ENCODE results near the gene OSBPL2. TPM values are rescaled to one million over a fixed set of nuclear protein-coding genes. Genes with fewer than 3 reads are reported as not detected.

Gene OSBPL2
- total RNA-seq, 1 donor from 2014 or later = 56.7 TPM

GRCh38 chr20:62327726-62328495, 89.6 kb downstream of the OSBPL2 start:
- H3K9me3 Mint-ChIP-seq (ENCODE audit: low read depth) = no peaks in the 10 kb centered on the region
- H3K27ac Mint-ChIP-seq = no peak overlapping the region
- peaks cover 22% of the 10 kb centered on the region for H3K36me3 Mint-ChIP-seq (ENCODE audit: insufficient read depth)
- no peaks in the 10 kb centered on the region for H3K27me3 Mint-ChIP-seq
- DNase-seq (ENCODE audit: low spot score, unreplicated experiment) = no peak
- TF ChIP-seq CTCF (IDR thresholded peaks at IDR 0.05; ENCODE audit: unreplicated experiment) = no peak
- H3K4me1 Mint-ChIP-seq (ENCODE audit: low read depth) = no peaks in the 10 kb centered on the region
- H3K4me3 Mint-ChIP-seq (ENCODE audit: low read depth) = no peak overlapping the region

GRCh38 chr20:62328684-62329388, 90.5 kb downstream of the OSBPL2 start:
- no peak for DNase-seq (ENCODE audit: low spot score, unreplicated experiment)
- peaks cover 22% of the 10 kb centered on the region for H3K36me3 Mint-ChIP-seq (ENCODE audit: insufficient read depth)
- H3K27me3 Mint-ChIP-seq = no peaks in the 10 kb centered on the region
- no peaks in the 10 kb centered on the region for H3K4me1 Mint-ChIP-seq (ENCODE audit: low read depth)
- no peak overlapping the region for H3K4me3 Mint-ChIP-seq (ENCODE audit: low read depth)
- no peaks in the 10 kb centered on the region for H3K9me3 Mint-ChIP-seq (ENCODE audit: low read depth)
- no peak overlapping the region for H3K27ac Mint-ChIP-seq
- no peak for TF ChIP-seq CTCF (IDR thresholded peaks at IDR 0.05; ENCODE audit: unreplicated experiment)

DNA sequence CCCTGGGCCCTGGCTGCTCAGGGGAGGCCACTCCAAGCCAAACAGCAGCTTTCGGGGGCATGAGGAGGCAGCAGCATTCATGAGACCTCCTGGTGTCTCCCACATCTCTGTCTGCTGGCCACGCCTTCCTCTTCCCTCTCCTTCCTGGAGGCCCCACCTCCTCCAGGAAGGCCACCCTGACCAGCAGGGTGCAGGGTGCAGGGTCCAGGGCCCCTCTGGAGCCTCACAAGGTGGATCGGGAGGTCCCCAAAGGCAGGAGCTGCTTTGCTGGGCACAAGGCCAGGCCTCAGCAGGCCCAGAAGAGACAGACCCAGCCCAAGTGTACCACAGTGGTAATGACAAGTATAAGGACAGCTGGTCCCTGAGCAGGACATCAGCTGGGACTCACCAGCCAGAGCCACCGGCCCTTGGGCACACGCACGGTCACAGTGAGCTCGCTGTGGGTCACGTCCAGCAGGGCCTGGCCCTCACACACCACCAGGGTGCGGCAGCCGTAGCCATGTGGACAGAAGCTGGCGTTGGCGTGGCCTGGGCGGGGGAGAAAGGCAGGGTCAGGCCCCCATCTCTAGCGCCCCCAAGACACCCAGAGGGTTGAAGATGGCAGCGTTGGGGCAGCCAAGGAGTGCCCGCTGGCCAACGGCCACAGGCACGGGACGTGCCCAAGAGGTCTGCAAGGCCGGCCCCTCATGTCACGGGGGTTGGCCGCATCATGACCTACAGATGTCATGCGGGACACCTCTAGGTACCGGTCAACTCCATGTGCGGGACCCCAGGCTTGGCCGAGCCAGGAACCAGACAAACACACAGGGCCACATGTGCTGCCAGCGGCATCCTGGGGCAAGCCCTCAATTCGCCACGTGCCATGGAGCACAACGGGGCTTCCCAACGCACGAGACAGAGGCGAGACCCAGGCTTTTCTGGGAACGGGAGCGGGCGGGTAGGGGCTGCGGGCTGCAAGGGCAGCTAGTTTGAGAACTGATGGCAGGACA, 91.4 kb downstream of the OSBPL2 start:
- H3K27me3 Mint-ChIP-seq = no peaks in the 10 kb centered on the region
- no peak for TF ChIP-seq CTCF (IDR thresholded peaks at IDR 0.05; ENCODE audit: unreplicated experiment)
- H3K4me1 Mint-ChIP-seq (ENCODE audit: low read depth) = no peaks in the 10 kb centered on the region
- H3K36me3 Mint-ChIP-seq (ENCODE audit: insufficient read depth) = peaks cover 21% of the 10 kb centered on the region
- no peaks in the 10 kb centered on the region for H3K9me3 Mint-ChIP-seq (ENCODE audit: low read depth)
- no peak overlapping the region for H3K27ac Mint-ChIP-seq
- H3K4me3 Mint-ChIP-seq (ENCODE audit: low read depth) = no peak overlapping the region
- DNase-seq (ENCODE audit: low spot score, unreplicated experiment) = no peak

- H3K27ac Mint-ChIP-seq = no peak overlapping the region
- peaks cover 14% of the 10 kb centered on the region for H3K36me3 Mint-ChIP-seq (ENCODE audit: insufficient read depth)
- H3K27me3 Mint-ChIP-seq = no peaks in the 10 kb centered on the region
- TF ChIP-seq CTCF (IDR thresholded peaks at IDR 0.05; ENCODE audit: unreplicated experiment) = no peak
- DNase-seq (ENCODE audit: low spot score, unreplicated experiment) = no peak
- H3K4me1 Mint-ChIP-seq (ENCODE audit: low read depth) = no peaks in the 10 kb centered on the region
- no peaks in the 10 kb centered on the region for H3K9me3 Mint-ChIP-seq (ENCODE audit: low read depth)
- H3K4me3 Mint-ChIP-seq (ENCODE audit: low read depth) = no peak overlapping the region
These were observed 92.4 kb downstream of the OSBPL2 start for GRCh38 chr20:62330576-62331317.
